Measurements from ENCODE around the gene PITRM1.
"Not testable (repeated sequence)": the region's sequence is repeated elsewhere in the genome, so short reads cannot be mapped to it uniquely, and the experiment has no call there.

Gene PITRM1, protein sequence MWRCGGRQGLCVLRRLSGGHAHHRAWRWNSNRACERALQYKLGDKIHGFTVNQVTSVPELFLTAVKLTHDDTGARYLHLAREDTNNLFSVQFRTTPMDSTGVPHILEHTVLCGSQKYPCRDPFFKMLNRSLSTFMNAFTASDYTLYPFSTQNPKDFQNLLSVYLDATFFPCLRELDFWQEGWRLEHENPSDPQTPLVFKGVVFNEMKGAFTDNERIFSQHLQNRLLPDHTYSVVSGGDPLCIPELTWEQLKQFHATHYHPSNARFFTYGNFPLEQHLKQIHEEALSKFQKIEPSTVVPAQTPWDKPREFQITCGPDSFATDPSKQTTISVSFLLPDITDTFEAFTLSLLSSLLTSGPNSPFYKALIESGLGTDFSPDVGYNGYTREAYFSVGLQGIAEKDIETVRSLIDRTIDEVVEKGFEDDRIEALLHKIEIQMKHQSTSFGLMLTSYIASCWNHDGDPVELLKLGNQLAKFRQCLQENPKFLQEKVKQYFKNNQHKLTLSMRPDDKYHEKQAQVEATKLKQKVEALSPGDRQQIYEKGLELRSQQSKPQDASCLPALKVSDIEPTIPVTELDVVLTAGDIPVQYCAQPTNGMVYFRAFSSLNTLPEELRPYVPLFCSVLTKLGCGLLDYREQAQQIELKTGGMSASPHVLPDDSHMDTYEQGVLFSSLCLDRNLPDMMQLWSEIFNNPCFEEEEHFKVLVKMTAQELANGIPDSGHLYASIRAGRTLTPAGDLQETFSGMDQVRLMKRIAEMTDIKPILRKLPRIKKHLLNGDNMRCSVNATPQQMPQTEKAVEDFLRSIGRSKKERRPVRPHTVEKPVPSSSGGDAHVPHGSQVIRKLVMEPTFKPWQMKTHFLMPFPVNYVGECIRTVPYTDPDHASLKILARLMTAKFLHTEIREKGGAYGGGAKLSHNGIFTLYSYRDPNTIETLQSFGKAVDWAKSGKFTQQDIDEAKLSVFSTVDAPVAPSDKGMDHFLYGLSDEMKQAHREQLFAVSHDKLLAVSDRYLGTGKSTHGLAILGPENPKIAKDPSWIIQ

DNA sequence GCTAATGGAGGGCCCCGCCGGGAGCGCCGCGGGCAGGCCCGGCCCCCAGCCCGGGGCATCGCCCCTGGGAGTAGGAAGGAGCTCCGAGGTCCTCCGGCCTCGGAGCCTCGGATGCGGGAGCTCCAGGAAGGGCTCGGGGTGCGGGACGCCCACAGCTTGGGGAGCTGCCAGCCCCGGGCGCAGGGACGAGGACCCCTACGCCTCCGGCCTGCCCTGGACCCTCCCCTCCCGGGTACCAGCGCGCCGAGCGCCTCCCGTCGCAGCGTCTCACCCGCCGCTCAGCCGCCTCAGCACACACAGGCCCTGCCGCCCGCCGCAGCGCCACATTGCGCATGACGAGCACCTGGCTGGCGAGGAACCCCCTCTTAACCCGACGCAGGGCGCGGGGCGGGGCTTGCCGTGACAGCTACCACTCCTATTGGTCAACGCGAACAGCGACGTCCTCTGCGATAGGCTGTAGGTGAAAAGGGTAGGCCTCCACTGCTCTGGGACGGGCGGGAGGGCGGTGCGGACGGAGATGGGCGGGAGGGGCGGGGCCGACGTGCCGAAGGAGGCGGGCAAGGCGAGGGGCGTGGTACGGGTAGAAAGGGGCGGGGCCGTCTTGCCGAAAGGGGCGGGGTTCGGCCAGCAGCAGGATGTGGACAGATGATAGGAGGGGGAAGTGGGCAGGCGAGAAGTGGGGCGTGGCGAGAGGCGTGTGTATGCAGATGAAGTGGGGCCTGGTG lies at the start of gene PITRM1:
Gene PITRM1, minus strand, starts transcription at position 337 of the 725 bp plus-strand sequence. Its CDS starts 10 bp downstream, at position 327.
- peak; percentile 97 to 99 for DNase-seq (ENCODE audit: low read depth in 2 of 2)

DNA sequence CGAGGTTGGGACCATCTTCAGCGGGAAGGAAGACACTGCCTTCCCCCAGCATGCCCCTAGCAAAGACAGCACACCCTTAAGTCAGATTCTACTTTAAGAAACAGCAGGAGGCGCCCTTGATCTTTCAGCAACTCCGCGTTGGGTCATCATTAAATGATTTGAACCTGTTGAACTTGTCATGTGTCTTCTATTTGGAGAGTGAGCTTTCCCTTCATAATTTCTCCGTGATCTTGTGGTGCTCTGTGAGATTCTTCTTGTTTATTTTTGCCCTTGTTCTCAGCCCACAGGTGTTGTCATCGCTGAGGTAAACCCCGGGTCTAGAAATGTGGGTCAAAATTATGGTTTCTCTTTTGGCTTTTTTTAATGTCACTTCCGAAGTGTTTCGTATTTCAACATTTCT lies 49.5 kb upstream of the PITRM1 start:
- DNase-seq (ENCODE audit: low read depth in 2 of 2): no peak

DNA sequence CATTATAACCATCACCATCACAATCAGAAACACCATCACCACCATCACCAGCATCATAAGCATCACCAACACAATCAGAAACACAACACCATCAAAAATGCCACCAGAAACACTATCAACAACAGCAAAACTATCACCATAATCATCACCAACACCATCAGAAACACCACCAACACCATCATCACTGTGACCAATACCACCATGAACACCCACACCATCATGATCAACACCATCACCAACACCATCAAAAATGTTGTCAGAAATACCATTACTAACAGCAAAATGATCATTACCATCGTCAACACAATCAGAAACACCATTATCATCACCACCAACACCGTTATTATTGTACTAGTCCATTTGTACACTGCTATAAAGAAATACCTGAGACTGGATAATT lies 49.0 kb upstream of the PITRM1 start:
- not testable (repeated sequence) for DNase-seq (ENCODE audit: low read depth in 2 of 2)

DNA sequence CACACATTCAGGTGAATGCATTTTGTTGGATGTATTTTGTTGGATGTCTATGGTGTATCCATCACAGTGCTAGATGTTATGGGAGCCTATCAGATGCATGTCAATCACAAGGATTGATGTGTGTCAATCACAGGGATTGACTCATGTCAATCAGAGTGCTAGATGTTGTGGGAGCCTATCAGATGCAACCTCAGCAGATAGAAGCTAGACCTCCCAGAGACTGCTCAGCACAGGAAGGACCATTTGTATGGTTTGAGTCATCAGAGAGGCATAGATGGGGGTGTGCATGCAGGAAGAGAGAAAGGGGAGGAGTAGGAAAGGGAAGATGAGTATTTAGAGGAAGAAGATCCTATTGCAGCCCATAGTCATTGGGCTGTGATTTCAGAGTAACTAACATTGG lies 48.3 kb upstream of the PITRM1 start:
- DNase-seq (ENCODE audit: low read depth in 2 of 2): no peak

DNA sequence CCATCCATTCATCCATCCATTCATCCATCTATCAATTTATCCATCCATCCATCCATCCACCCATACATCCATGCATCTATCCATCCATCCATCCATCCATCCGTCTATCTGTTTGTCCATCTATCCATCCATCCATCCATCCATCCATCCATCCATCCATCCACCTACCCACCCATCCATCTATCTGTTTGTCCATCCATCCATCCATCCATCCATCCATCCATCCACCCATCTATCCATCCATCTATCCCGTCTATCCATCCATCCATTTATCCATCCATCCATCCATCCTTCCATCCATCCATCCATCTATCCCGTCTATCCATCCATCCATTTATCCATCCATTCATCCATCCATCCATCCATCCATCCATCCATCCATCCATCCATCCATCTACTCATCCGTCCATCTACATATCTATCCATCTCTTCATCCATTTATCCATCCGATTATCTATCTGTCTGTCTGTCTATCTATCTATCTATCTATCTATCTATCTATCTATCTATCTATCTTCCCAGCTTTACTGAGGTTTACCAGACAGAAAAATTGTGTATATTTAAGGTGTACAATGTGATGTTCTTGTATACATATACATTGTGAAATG lies 46.5 kb upstream of the PITRM1 start:
- DNase-seq (ENCODE audit: low read depth in 2 of 2): not testable (repeated sequence)

DNA sequence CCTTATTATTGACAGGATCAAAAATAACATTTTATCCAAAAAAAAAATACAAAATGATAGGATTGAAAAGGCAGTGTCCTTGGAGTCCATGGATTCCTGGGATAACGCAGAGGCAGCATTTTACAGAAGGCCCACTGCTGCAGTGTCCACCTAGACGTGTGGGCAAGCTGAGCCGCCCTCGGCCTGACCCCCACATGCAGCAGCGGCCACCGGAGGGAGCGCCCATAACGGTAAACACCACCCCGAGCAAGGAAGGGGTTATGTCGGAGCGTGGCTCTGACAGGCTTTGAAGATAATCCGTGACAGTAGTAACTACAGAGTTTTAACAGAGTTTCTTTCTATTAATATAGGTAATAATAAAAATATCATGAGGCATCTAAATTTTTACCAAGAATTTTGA lies 45.3 kb upstream of the PITRM1 start:
- DNase-seq (ENCODE audit: low read depth in 2 of 2): no peak

DNA sequence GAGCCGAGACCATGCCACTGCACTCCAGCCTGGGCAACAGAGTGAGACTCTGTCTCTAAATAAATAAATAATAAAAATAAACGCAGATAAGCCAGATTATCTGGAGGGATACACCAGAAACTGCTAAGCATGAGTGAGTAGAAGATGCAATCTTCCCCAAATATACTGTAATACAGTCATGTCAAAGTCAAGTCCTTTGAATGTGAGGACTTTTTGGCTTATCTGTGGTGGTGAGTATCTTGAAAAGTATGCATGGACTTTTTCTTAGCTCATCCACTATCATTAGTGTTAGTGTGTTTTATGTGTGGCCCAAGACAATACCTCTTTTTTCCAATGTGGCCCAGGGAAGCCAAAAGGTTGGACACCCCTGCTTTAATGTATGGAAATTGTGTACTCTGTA lies 44.7 kb upstream of the PITRM1 start:
- DNase-seq (ENCODE audit: low read depth in 2 of 2): no peak

DNA sequence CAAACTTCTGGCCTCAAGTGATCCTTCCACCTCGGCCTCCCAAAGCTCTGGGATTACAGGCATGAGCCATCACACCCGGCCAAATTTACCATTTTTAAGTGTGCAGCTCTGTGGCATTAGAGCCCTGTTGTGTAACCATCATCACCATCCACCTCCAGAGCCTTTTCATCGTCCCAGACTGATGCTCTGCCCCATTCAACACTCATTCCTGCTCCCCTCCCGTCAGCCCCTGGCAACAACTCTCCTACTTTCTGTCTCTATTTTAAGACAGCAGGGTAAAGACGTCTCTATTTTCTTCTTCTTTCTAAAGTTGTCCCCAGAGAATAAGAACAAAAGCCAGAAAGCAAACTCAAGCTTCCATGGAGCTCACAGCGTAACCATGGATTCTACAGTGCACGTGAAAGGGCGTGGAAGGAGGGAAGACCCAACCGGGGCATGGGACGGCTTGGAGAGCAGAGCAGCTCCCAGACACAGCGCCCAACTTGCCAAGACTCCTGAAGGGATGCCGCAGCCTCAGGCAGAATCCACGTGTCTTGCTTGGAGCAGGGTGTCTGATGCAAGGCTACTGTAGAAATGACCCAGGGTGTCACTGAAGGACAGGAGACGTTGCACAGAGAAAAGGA lies 42.7 kb upstream of the PITRM1 start:
- DNase-seq (ENCODE audit: low read depth in 2 of 2): no peak

DNA sequence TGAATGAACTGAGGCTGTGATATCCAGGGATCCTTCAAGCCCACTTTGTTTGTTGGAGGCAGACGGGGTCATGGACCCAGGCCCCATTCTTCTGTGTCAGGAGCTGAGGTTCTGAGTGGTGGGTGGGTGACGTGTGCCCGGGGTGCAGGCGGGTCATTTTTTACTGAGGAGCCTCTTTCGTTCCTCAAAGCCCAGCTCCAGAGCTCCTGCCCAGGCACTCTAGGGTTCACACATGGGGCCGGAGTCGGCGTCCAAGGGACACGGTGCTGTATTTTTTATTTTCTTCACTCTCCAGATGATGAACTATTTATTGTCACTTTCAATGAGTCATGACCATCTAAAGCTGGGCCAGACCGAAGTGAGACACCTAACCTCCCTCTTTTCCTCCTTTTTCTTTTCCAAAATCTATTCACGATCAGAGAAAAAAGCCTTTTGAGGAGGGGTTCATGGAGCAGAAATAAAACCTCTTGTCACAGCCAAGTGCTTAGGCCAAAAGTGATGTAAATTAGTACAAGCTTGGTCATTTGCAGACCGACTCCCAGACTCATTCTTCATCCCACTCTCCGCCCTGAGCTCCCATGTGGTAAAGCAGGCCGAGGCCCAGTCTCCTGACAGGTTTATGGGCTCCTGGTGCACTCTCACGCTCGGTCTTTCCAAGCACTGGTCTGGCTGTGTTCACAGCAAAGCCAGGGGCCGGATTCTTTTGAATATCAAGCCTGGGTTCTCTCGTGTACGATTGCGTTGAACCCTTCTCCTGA lies 41.4 kb upstream of the PITRM1 start:
- no peak for DNase-seq (ENCODE audit: low read depth in 2 of 2)

DNA sequence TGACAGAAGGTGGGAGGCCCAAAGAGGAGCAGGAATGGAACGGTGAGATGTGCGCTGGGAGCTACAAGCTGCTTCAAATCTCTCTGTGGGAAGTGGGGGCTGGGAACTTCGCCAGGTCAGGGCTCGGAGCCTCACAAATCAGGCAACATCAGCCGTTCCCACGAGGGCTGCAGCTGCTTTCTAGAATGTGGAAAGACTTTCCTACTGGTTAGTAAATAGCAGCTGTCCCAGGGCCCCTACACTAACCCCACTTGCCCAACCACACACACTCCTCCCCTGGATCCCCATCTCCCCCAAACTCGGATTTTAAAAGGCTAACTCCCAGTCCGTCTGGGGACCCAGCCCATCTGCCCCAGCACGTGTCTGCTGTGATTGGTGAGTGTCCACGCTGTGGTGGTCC lies 40.6 kb upstream of the PITRM1 start:
- no peak for DNase-seq (ENCODE audit: low read depth in 2 of 2)

DNA sequence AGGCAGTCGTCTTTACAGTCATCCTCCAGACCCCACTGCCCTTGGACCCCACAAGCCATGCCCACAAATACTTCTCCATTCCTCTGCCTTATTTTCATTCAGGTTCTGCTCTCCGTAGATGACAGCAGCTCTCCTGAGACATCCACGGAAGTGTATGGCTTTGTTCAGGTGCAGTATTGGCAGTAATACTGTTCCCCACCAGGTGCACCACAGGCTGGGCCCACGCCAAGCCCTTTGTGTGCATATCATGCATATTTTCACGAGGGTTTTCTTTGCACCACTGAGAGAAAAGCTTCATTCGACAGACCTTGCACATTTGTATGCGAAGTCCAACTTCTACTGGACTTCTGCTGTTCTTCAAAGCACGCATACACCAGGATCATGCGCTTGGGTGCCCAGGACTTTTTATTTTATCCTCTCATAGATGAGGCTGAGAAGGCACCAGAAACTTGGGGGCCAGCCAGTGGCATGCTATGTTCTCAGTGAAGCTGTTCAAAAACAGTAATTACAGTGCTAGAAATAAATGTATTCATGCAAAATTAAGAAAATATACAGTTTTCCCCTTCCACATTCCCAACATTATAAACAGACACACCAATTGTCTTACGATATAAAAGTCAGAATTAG lies 37.8 kb upstream of the PITRM1 start:
- DNase-seq (ENCODE audit: low read depth in 2 of 2): no peak

DNA sequence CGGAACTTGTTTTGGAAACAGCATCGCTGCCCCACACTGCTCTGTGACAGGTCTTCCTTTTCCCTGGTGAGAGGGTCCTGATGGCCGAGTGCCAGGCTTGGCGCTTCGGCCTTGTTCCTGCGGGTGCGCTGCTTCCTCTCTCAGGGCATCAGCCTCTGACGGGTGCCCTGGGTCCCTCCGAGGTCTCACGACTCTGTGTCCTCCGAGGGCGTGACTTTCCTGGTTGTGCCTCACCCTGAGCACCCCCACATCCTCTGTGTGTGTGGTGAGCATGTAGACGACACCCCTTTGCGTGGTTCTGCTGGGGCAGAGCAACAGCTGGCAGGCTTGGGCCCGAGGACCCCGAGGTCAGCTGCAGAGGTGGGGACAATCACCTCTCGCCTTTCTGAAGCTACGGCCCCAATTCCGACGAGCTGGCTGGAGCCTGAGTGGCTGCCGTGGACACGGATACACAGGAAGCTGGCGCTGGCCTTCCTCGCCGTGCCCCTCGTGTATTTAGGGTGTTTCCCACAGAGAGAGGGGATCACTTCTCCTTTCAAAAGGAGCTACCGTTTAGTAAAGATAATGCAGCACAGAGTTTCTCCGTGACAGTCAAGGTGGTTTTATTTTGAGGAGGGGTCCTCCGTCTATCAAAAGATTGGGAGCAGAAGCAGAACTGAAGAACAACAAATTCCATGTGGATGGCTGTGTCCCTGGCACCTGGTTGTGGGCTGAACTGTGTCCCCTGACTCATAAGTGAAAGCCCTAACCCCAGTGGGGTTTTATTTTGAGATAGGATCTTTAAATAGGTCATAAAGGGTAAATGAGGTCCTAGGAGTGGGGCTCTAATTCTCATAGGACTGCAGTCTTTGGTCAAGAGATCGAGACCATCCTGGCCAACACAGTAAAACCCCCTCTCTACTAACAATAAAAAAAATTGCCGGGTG lies 36.2 kb upstream of the PITRM1 start:
- DNase-seq (ENCODE audit: low read depth in 2 of 2): no peak

DNA sequence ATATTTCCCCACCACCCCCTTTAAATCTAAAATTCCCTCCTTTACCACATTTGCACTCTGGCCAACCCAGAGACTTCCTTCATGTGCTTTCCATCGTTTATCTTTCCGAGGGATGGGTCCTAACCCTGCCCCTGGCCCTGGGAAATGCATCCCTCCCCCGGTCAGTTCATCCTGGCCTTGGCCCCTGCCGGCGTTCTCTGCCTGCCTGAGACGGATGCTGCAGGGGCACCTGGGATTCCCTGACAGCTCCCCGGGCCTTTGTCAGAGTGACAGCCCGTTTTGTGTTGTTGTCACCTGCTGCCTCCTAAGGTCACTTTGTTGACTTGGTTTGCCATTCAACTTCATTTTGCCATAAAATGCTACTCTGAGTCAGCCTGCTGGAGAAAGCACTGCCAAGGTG lies 34.8 kb upstream of the PITRM1 start:
- no peak for DNase-seq (ENCODE audit: low read depth in 2 of 2)

DNA sequence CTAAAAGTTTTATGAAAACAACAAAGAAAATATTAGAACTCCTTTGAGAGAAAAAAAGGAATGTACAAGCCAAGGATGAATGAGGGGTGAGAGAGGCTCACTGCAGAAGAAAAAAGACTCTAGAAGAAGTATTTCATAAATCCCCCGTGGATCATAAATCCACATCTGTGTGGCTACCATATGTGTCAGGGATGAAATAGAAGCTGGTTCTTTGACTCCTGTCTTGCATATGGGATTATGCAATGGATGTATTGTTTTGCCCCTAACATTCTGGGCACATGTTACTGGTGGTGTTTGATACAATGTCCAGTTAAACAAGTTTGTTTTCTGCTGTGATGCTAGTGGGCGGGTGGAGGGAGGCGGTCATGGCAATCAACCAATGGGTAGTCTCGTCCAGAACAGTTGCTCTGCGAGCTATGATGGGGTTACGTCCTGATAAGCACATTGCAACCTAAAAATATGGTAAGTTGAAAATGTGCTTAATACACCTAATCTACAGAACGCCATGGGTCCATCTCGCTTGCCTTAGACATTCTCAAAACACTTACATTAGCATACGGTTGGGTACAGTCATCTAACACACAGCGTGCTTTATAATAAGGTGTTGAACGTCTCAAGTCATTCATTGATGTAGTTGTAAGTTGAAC lies 34.1 kb upstream of the PITRM1 start:
- DNase-seq (ENCODE audit: low read depth in 2 of 2): no peak

DNA sequence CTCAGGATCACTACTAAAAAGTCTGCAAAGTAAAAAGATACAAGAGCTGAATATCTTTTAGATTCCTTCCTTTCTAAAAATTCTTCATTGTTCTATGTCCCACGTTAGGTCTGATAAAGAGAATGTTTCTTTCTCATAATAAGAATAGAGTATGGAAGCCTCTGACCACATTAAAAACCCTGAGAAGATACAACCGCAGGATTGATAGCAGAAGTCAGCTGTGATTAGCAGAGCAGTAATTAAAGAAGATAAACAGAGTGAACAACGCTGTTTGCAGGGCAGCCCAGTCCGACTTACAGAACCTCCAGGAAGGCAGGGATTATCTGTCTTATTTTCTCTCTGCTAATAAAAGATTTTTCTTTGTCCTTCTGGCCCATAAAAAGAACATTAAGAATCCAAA lies 31.4 kb upstream of the PITRM1 start:
- no peak for DNase-seq (ENCODE audit: low read depth in 2 of 2)

DNA sequence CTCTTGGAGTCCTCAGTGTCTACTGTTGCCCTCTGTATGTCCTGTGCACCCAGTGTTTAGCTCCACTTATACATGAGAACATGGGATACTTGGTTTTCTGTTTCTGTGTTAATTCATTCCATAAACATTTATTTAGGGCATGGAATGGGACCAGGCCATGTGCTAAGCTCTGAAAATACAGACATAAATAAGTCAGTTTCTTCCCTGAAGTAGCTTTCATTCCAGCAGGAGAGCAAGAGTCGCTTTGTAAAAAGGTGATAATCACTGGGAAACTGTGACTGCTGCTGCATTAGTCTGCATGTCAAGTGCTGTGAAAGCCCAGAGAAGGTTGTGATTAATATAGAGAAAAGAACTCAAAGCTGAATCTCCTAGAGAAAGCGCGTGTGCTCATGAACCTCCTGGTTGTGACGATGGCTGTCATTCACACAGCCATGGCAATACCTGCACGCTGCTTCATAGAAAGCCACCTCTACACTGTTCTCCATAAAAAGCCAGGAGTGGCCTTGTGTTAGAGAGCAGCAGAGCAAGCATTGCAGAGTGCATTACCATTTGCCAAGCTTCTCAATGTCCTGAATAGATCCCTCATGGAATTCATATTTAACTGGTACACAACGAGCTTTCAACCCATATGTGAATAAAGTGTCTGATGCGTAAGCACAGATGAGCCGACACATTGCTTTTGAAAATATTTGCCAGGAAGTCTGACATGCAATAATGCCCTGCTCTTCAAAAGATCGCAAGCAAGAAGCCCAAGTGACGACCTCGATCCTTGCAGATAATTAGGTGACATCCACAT lies 30.6 kb upstream of the PITRM1 start:
- no peak for DNase-seq (ENCODE audit: low read depth in 2 of 2)

DNA sequence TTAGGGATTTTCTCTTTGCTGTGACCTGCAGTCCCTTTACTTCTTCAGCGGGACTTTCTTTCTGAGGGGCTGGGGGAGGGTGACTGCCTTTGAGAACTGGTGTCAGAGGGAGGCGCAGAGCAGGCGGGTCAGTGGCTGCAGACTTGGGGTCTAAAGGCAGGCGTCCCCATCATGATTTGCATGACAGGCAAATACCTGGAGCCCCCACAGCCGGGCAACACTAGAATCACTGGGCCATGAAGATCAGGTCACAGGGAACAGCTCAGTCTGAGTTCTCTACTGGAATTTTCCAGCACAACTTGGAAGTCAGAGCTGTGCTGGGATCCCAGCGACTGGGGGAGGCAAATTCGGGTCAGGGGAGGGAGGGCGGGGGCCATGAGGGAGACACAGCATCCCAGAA lies 29.2 kb upstream of the PITRM1 start:
- no peak for DNase-seq (ENCODE audit: low read depth in 2 of 2)

Data from stimulated activated CD4-positive, alpha-beta T cell treated with anti-CD3 and anti-CD28 coated beads, Interleukin-15, amount 100 ng/mL, for 48 hours (primary cell).